Parathyroid adenoma (tissue), 2 donors: ENCODE data around the gene TNFSF12.

Experiments
- H2AFZ ChIP-seq: fragments of 300-600 bp; sonication (generic); one replicate; pipeline ENCODE4 v1.7.0; 2017; ENCODE audit warnings: antibody characterized with exemption, mild to moderate bottlenecking
- H3K27ac ChIP-seq: fragments of 300-600 bp; sonication (generic); one replicate; pipeline ENCODE4 v1.7.0; 2017
- H3K27me3 ChIP-seq: fragments of 300-600 bp; sonication (generic); one replicate; pipeline ENCODE4 v1.7.0; 2017; ENCODE audit warnings: low read length; ENCODE audit not compliant: control insufficient read depth, insufficient read depth
- H3K36me3 ChIP-seq: fragments of 300-600 bp; sonication (generic); one replicate; pipeline ENCODE4 v1.7.0; 2017; ENCODE audit warnings: low read length; ENCODE audit not compliant: control insufficient read depth, insufficient read depth
- H3K4me1 ChIP-seq: fragments of 300-600 bp; sonication (generic); one replicate; pipeline ENCODE4 v1.7.0; 2017; ENCODE audit warnings: control low read depth
- H3K4me2 ChIP-seq: fragments of 300-600 bp; sonication (generic); one replicate; pipeline ENCODE4 v1.7.0; 2017; ENCODE audit warnings: low read length
- H3K4me3 ChIP-seq: fragments of 300-600 bp; sonication (generic); one replicate; pipeline ENCODE4 v1.7.0; 2017; ENCODE audit warnings: low read depth, low read length
- H3K79me2 ChIP-seq: fragments of 300-600 bp; sonication (generic); one replicate; pipeline ENCODE4 v1.7.0; 2017; ENCODE audit warnings: control low read depth
- H3K9ac ChIP-seq: fragments of 300-600 bp; sonication (generic); one replicate; pipeline ENCODE4 v1.7.0; 2017; ENCODE audit warnings: mild to moderate bottlenecking
- H3K9me3 ChIP-seq: fragments of 300-600 bp; sonication (generic); one replicate; pipeline ENCODE4 v1.7.0; 2017; ENCODE audit warnings: low read length; ENCODE audit not compliant: control insufficient read depth
- TF ChIP-seq, protein P1 (sequence below): fragments of 300-600 bp; sonication (generic); IDR thresholded peaks from one replicate; pipeline ENCODE4 v1.7.0; 2017; ENCODE audit warnings: antibody characterized with exemption, mild to moderate bottlenecking
- donor health status: primary hyperparathyroidism.

Gene TNFSF12

DNA sequence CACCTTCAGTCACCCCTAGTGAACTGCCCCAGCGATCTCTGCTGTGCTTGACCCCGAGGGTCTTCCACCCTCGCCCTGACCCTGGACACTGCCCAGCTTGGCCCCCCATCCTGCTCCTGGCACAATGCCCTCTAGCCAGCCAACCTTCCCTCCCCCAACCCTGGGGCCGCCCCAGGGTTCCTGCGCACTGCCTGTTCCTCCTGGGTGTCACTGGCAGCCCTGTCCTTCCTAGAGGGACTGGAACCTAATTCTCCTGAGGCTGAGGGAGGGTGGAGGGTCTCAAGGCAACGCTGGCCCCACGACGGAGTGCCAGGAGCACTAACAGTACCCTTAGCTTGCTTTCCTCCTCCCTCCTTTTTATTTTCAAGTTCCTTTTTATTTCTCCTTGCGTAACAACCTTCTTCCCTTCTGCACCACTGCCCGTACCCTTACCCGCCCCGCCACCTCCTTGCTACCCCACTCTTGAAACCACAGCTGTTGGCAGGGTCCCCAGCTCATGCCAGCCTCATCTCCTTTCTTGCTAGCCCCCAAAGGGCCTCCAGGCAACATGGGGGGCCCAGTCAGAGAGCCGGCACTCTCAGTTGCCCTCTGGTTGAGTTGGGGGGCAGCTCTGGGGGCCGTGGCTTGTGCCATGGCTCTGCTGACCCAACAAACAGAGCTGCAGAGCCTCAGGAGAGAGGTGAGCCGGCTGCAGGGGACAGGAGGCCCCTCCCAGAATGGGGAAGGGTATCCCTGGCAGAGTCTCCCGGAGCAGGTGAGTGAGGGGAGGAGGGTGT is 9.9 kb downstream of the TNFSF12 start, which contains the start of gene TNFSF13:
Gene TNFSF13 (plus strand): TSS at position 207 of the 776 bp plus-strand sequence. CDS start 290 bp downstream, at position 497.
- no peaks in the 10 kb centered on the region for H3K36me3 ChIP-seq
- H3K4me2 ChIP-seq = peak within 1 kb of the TSS; percentile 99
- peaks cover 31% of the 10 kb centered on the region for H3K4me1 ChIP-seq
- no peaks in the 10 kb centered on the region for H3K9me3 ChIP-seq
- H2AFZ ChIP-seq = peak within 1 kb of the TSS; percentile 93
- peak within 1 kb of the TSS; percentile 96 for H3K27ac ChIP-seq
- H3K4me3 ChIP-seq = peak within 1 kb of the TSS; percentile 87
- peaks cover 16% of the 10 kb centered on the region for H3K79me2 ChIP-seq
- peak within 1 kb of the TSS; percentile 89 for H3K9ac ChIP-seq
- TF ChIP-seq, protein P1, sequence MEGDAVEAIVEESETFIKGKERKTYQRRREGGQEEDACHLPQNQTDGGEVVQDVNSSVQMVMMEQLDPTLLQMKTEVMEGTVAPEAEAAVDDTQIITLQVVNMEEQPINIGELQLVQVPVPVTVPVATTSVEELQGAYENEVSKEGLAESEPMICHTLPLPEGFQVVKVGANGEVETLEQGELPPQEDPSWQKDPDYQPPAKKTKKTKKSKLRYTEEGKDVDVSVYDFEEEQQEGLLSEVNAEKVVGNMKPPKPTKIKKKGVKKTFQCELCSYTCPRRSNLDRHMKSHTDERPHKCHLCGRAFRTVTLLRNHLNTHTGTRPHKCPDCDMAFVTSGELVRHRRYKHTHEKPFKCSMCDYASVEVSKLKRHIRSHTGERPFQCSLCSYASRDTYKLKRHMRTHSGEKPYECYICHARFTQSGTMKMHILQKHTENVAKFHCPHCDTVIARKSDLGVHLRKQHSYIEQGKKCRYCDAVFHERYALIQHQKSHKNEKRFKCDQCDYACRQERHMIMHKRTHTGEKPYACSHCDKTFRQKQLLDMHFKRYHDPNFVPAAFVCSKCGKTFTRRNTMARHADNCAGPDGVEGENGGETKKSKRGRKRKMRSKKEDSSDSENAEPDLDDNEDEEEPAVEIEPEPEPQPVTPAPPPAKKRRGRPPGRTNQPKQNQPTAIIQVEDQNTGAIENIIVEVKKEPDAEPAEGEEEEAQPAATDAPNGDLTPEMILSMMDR = no peak
- H3K27me3 ChIP-seq = no peaks in the 10 kb centered on the region

DNA sequence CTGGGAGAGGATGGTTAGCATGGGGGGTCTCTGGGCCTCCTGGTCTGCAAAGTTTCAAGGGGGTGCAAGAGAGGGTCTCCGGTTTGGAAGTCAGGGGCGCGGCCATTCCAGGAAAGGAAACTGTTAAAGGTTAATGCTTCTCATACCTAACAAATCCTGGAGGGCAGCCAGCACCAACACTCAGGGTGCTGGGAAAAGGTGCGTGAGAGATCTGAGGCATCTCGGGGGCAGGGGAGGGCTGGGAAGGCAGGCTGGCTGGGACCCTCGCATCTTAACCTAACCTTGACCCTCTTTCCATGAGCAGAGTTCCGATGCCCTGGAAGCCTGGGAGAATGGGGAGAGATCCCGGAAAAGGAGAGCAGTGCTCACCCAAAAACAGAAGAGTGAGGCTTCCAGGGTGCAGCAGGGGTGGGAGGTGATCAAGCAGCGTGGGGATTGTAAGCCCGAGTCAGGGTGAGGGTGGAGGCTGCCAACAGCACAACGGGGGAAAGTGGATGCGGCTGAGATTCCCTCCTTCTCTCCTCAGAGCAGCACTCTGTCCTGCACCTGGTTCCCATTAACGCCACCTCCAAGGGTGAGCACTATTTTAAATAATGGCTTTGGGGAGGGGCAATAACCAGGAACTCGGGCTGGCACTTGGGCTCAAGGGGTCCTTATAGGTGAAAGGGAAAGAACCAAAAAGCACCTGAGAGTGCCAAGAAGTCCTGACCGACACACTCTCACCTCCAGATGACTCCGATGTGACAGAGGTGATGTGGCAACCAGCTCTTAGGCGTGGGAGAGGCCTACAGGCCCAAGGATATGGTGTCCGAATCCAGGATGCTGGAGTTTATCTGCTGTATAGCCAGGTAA is 10.7 kb downstream of the TNFSF12 start:
- peaks cover 31% of the 10 kb centered on the region for H3K4me1 ChIP-seq
- H3K9ac ChIP-seq = peak overlapping the region; percentile 89
- no peaks in the 10 kb centered on the region for H3K9me3 ChIP-seq
- H3K4me3 ChIP-seq = peak overlapping the region; percentile 87
- TF ChIP-seq, protein P1 = no peak
- peak overlapping the region; percentile 99 for H3K4me2 ChIP-seq
- H2AFZ ChIP-seq = peak overlapping the region; percentile 93
- no peaks in the 10 kb centered on the region for H3K36me3 ChIP-seq
- H3K27me3 ChIP-seq = no peaks in the 10 kb centered on the region
- peak overlapping the region; percentile 96 for H3K27ac ChIP-seq
- H3K79me2 ChIP-seq = peaks cover 19% of the 10 kb centered on the region

DNA sequence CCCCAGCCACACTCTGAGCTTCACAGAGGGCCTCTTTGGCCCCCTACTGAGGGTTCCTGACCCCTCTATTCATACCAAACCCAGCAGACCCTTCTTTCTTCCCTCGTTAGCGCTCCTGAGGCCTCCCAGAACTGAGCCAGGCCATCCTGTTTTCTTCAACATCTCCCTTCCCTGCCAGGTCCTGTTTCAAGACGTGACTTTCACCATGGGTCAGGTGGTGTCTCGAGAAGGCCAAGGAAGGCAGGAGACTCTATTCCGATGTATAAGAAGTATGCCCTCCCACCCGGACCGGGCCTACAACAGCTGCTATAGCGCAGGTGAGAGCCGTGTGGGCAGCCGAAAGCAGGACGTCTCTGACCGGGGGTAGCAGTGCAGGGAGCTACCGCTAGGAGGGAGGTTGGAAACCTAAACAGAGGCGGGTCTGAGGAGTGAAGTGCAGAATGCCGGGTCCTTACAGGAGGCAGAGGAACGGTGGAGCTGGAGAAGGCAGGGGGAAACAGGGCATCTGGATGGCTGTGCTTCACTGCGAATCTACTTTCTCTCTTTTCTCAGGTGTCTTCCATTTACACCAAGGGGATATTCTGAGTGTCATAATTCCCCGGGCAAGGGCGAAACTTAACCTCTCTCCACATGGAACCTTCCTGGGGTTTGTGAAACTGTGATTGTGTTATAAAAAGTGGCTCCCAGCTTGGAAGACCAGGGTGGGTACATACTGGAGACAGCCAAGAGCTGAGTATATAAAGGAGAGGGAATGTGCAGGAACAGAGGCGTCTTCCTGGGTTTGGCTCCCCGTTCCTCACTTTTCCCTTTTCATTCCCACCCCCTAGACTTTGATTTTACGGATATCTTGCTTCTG is 11.5 kb downstream of the TNFSF12 start:
- Histone ChIP-seq H3K4me3 (peak overlapping the region; percentile 87), H3K9me3 (no peaks in the 10 kb centered on the region), H3K4me2 (peak overlapping the region; percentile 99), H3K27me3 (no peaks in the 10 kb centered on the region), H3K79me2 (peaks cover 23% of the 10 kb centered on the region), H3K36me3 (no peaks in the 10 kb centered on the region), H3K4me1 (peaks cover 31% of the 10 kb centered on the region), H3K27ac (peak overlapping the region; percentile 96), H3K9ac (no peak overlapping the region), H2AFZ (peak overlapping the region; percentile 93)
- TF ChIP-seq, protein P1 = peak; percentile 68

DNA sequence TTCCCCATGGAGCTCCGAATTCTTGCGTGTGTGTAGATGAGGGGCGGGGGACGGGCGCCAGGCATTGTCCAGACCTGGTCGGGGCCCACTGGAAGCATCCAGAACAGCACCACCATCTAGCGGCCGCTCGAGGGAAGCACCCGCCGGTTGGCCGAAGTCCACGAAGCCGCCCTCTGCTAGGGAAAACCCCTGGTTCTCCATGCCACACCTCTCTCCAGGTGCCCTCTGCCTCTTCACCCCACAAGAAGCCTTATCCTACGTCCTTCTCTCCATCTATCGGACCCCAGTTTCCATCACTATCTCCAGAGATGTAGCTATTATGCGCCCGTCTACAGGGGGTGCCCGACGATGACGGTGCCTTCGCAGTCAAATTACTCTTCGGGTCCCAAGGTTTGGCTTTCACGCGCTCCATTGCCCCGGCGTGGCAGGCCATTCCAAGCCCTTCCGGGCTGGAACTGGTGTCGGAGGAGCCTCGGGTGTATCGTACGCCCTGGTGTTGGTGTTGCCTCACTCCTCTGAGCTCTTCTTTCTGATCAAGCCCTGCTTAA is 12.2 kb downstream of the TNFSF12 start:
- TF ChIP-seq, protein P1 = peak; percentile 82
- H3K27ac ChIP-seq = peak overlapping the region; percentile 96
- H3K9ac ChIP-seq = peak overlapping the region; percentile 31
- peak overlapping the region; percentile 87 for H3K4me3 ChIP-seq
- peaks cover 31% of the 10 kb centered on the region for H3K4me1 ChIP-seq
- H3K4me2 ChIP-seq = peak overlapping the region; percentile 99
- H2AFZ ChIP-seq = peak overlapping the region; percentile 93
- H3K27me3 ChIP-seq = no peaks in the 10 kb centered on the region
- H3K9me3 ChIP-seq = no peaks in the 10 kb centered on the region
- H3K36me3 ChIP-seq = no peaks in the 10 kb centered on the region
- peaks cover 23% of the 10 kb centered on the region for H3K79me2 ChIP-seq
